Measurements from ENCODE around the gene PBX1. TPM values are rescaled to one million over a fixed set of nuclear protein-coding genes. Genes with fewer than 3 reads are reported as not detected.

Gene PBX1
- total and polyA plus RNA-seq, 10 of the 15 experiments (the other 5 are each of a cell fraction or from before 2014, with no cell fraction given): 0.05 to 0.28 (median 0.11) TPM; not detected in 5

- Histone ChIP-seq H3K9ac (ENCODE audit: control insufficient read depth, insufficient read depth, low read length) (no peak overlapping the region), H3K79me2 (ENCODE audit: control insufficient read depth, insufficient read depth, low read length) (no peaks in the 10 kb centered on the region), H4K20me1 (ENCODE audit: control insufficient read depth, insufficient read depth) (no peaks in the 10 kb centered on the region), H3K4me3 (no peak overlapping the region), H3K27ac (ENCODE audit: control insufficient read depth, insufficient read depth) (no peak overlapping the region), H3K27me3 (replicated peaks in 1 of 2; ENCODE audit: control insufficient read depth in 2 of 2, insufficient read depth in 2 of 2, low read length in 1 of 2) (no peaks in the 10 kb centered on the region), H3K4me2 (ENCODE audit: control insufficient read depth, insufficient read depth) (no peak overlapping the region), H3K36me3 (ENCODE audit: control insufficient read depth in 2 of 2, insufficient read depth in 2 of 2, low read length in 1 of 2) (no peaks in the 10 kb centered on the region), H3K9me3 (replicated peaks; ENCODE audit: control insufficient read depth, insufficient read depth, low read length) (no peaks in the 10 kb centered on the region), H3K4me1 (ENCODE audit: control insufficient read depth, insufficient read depth, low read length) (no peaks in the 10 kb centered on the region), H2AFZ (ENCODE audit: control insufficient read depth, low read depth, low read length) (no peak overlapping the region)
- ChIA-PET SMC1A (ENCODE audit: uncharacterized antibody, unreplicated experiment) (no interaction called here), POLR2A (no interaction called here), CTCF (no interaction called here), RAD21 (ENCODE audit: unreplicated experiment) (no interaction called here)
- TF ChIP-seq, protein P1, sequence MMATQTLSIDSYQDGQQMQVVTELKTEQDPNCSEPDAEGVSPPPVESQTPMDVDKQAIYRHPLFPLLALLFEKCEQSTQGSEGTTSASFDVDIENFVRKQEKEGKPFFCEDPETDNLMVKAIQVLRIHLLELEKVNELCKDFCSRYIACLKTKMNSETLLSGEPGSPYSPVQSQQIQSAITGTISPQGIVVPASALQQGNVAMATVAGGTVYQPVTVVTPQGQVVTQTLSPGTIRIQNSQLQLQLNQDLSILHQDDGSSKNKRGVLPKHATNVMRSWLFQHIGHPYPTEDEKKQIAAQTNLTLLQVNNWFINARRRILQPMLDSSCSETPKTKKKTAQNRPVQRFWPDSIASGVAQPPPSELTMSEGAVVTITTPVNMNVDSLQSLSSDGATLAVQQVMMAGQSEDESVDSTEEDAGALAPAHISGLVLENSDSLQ (IDR thresholded peaks at IDR 0.05): no peak
- no peak for TF ChIP-seq ZNF24 (IDR thresholded peaks at IDR 0.05)
- no peak for TF ChIP-seq MYC (IDR thresholded peaks at IDR 0.05; ENCODE audit: insufficient read depth, insufficient read length, insufficient replicate concordance, low read length, severe bottlenecking)
- TF ChIP-seq TAF1 (IDR thresholded peaks at IDR 0.05; ENCODE audit: borderline replicate concordance, low read depth, low read length): no peak
- TF ChIP-seq PAX5 (IDR thresholded peaks at IDR 0.05; ENCODE audit: borderline replicate concordance, low read depth, low read length): no peak
- no peak for TF ChIP-seq USF2 (IDR thresholded peaks at IDR 0.05; ENCODE audit: borderline replicate concordance, low read depth, low read length)
- FAIRE-seq: no peak
- in situ Hi-C loops (cut with MboI) (no loop called here), intact Hi-C loops (cut with micrococcal nuclease; ENCODE audit: unreplicated experiment) (no loop called here)
- no peak for ATAC-seq
- BruUV-seq (replicated peaks): no TSS peak
- no peak for DNase-seq (ENCODE audit: low read depth, low spot score)
- 34% methylated on average over 10 of the region's 10 CpGs for WGBS (ENCODE audit: insufficient coverage, insufficient replicate concordance, low lambda C conversion rate, missing lambda C conversion rate)
Measured at GRCh38 chr1:164748253-164748899, 189.4 kb downstream of the PBX1 start.
